Measurements from ENCODE around the gene VDR.

The VDR gene

DNA sequence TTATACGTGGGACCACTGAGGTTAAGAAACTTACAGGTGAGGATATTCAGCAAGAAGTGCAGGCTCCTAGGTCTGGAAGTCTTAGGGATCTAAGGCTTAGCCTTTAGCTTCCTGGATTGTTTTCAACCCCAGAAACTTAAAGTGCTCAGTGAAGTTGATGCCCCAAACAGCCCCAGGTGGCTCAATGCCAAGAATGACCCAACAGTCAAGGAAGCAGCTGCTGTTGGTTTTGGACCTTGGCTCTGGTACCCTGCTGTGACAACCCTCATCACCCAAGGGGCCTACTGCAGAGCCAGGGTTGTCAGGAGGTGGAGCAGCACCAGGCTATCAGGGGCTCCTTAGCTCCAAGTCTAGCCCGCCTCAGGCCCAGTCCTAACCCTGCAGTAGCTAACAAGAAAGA, 36.8 kb downstream of the VDR start:
- TF ChIP-seq, protein P1, sequence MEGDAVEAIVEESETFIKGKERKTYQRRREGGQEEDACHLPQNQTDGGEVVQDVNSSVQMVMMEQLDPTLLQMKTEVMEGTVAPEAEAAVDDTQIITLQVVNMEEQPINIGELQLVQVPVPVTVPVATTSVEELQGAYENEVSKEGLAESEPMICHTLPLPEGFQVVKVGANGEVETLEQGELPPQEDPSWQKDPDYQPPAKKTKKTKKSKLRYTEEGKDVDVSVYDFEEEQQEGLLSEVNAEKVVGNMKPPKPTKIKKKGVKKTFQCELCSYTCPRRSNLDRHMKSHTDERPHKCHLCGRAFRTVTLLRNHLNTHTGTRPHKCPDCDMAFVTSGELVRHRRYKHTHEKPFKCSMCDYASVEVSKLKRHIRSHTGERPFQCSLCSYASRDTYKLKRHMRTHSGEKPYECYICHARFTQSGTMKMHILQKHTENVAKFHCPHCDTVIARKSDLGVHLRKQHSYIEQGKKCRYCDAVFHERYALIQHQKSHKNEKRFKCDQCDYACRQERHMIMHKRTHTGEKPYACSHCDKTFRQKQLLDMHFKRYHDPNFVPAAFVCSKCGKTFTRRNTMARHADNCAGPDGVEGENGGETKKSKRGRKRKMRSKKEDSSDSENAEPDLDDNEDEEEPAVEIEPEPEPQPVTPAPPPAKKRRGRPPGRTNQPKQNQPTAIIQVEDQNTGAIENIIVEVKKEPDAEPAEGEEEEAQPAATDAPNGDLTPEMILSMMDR (IDR thresholded peaks at IDR 0.05; ENCODE audit: low read depth, low read length) = no peak
- no peak overlapping the region for H3K4me3 ChIP-seq (ENCODE audit: low read depth, low read length)

DNA sequence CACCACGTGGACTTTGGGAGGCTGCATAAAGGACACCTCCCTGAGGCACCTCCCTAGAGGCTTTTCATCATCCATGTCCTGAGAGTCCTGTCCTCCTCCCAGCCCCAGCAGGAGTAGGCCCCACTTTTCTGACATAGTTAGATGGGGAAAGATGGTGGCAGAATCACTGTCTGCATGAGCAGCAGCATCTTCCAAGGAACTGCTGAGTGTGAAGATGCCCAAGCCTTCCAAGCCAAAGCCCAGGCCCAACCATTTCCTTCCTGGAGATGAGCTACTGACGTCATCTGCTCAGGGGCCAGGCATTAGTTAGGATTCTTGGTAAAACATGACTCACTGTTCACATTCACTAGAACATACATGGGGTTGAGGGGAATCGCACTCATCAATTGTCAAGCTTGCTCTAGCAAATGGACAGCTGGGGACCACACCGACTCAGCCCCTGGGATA, 37.3 kb downstream of the VDR start:
- H3K4me3 ChIP-seq (ENCODE audit: low read depth, low read length) = no peak overlapping the region
- TF ChIP-seq, protein P1 (IDR thresholded peaks at IDR 0.05; ENCODE audit: low read depth, low read length) = no peak

DNA sequence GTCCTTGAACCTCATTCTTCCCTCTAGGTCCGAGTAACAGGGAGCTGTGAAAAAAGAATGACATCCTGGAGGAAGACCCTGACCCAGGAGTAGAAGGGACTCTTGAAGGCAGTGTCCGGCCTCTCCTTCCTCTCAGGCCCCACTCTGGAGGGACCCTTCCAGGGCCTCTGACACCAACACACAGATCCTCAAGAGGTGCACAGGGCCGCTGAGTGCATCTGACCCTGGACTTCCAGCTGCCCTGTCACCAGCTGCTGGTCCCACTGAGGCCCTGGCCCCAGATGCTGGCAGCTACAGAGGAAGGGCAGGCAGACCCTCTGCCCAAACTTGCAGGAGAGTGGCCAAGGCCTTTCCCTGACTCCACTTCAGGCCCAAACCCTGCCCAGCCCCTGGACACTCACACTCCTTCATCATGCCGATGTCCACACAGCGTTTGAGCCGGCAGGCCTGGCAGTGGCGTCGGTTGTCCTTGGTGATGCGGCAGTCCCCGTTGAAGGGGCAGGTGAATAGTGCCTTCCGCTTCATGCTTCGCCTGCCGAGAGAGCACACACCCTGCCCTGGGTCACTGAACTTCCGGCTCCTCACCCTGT, 40.1 kb downstream of the VDR start:
- H3K4me3 ChIP-seq (ENCODE audit: low read depth, low read length) = no peak overlapping the region
- TF ChIP-seq, protein P1 (IDR thresholded peaks at IDR 0.05; ENCODE audit: low read depth, low read length) = no peak

DNA sequence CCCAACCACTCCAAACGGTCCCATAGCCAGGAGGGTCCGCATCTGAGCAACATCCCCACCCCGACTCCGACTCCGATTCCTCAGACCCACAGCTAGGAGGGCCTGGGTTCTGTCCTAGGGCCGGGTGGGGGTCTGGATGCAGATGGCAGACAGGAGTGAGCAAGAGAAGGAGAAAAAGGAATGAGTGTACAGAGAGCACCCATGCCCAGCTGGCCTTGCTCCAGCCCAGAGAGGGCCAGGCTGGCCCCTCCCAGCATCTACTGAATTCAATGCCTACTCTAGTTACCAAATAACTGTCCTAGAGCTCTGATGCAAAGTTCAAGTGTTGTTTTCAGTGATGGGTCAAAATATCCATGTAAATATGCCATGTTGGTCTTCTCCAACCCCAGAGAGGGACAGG, 40.8 kb downstream of the VDR start:
- TF ChIP-seq, protein P1 (IDR thresholded peaks at IDR 0.05; ENCODE audit: low read depth, low read length) = no peak

DNA sequence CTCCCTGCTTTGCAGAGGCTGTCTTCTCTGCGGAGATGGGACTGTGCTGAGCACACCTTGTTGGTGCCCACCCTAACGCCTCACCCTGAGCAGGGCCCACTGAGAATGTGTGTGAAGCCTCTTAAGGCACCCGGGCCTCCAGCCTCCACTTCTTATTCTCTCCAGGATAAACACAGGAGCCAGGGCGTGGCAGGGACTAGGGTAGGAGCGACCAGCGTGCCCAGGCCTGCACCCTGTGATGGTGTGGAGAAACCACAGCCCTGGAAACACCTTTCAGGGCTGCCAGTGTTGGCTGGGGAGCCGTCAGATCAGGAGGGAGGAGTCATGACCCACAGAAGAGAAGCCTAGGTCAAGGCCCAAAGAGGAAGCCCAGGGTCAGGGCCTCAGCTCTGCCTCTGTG, 41.3 kb downstream of the VDR start:
- TF ChIP-seq, protein P1 (IDR thresholded peaks at IDR 0.05; ENCODE audit: low read depth, low read length) = no peak
- H3K4me3 ChIP-seq (ENCODE audit: low read depth, low read length) = no peak overlapping the region

More for the DNA sequence above, 40.8 kb downstream of the VDR start:
- no peak overlapping the region for H3K4me3 ChIP-seq (ENCODE audit: low read depth, low read length)

DNA sequence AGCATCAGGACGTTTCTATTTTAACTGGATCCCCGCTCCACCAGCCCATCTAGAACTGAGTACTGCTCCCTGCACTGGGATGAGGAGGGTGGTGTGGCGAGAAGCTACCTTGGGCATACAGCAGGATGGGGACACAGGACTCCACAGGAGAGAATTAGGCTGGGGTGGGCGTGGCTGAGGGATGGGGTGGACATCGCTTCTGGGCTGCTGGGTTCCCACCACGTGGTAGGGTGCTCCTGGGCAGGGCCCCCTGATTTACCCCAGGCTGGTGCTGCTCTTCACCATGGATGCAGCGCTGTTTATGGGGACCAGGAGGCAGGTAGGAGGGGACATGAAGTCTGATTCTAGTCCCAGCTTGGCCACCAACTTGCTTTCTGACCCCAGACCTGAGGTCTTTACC, 41.9 kb downstream of the VDR start:
- no peak overlapping the region for H3K4me3 ChIP-seq (ENCODE audit: low read depth, low read length)
- TF ChIP-seq, protein P1 (IDR thresholded peaks at IDR 0.05; ENCODE audit: low read depth, low read length) = no peak

DNA sequence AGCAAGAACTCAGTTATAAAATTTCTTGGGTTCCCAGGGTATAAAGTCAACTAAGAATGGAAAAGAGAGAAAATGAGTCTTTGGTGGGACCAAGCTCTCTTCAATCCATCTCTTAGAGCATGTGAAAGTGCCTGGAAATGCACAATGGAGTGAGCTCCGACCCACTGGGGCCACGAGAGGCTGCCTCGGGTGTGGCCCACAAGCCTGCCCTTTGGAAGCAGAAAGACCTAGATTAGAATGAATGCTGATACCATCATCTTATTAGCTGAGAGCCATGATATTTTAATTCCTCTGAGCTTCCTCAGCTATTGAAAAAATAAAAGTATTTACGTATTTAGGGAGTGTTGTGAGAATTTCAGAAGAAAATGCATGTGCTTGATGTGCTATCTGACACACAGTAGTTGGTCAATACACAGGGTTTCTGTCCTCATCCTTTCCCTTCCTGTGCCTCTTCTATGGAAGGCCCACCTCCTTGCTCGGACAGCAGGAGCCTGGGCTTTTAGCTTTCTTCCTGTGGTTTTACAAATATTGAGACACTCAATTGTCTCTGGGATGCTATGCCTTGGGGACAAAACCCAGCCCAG, 42.5 kb downstream of the VDR start:
- H3K4me3 ChIP-seq (ENCODE audit: low read depth, low read length) = no peak overlapping the region
- TF ChIP-seq, protein P1 (IDR thresholded peaks at IDR 0.05; ENCODE audit: low read depth, low read length) = no peak

Data from WI38 (cell line).